ENCODE measurements around the gene PSMD6.

GRCh38 chr3:64053581-64053980 lies 30.3 kb upstream of the PSMD6 start:
- TF ChIP-seq CTCF (conservative IDR thresholded peaks at IDR 0.05; ENCODE audit: low read length) (no peak), EZH2phosphoT487 (IDR thresholded peaks at IDR 0.05; ENCODE audit: borderline replicate concordance) (no peak)
